Eye (tissue), 1 donor: ENCODE measurements around the gene OR2B2.
"Not testable (repeated sequence)": the region's sequence is repeated elsewhere in the genome, so short reads cannot be mapped to it uniquely, and the experiment has no call there.

Experiments used
- DNase-seq: peaks from one replicate; pipeline ENCODE4 v3.0.0-alpha.2; 2015

Gene OR2B2

DNA sequence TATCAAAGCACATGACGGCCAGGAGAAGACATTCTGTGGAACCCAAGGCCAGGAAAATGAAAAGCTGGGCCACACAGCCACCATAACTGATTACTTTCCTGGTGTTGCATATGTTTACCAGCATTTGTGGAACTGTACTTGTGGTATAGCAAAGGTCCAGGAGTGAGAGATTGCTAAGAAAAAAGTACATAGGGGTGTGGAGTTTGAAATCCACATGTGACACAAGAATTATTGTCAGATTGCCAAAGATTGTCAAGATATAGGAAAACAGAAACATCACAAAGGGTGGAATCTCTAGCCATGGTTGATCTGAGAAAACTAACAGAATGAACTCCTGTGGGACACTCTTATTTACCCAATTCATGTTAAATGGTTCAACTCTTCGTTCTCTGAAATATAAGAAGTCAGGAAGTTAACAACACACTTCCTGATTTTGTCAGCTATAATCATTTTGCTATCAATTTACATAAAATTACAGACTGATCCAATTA lies at the start of gene OR2B2:
Gene OR2B2 (minus strand): TSS at position 441 of the 491 bp plus-strand sequence. CDS start 77 bp downstream, at position 364.
- no peak for DNase-seq

DNA sequence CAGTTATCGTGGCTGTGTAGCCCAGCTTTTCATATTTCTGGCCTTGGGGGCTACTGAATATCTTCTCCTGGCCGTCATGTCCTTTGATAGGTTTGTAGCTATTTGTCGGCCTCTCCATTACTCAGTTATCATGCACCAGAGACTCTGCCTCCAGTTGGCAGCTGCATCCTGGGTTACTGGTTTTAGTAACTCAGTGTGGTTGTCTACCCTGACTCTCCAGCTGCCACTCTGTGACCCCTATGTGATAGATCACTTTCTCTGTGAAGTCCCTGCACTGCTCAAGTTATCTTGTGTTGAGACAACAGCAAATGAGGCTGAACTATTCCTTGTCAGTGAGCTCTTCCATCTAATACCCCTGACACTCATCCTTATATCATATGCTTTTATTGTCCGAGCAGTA lies 45.3 kb upstream of the OR2B2 start:
- DNase-seq = no peak

DNA sequence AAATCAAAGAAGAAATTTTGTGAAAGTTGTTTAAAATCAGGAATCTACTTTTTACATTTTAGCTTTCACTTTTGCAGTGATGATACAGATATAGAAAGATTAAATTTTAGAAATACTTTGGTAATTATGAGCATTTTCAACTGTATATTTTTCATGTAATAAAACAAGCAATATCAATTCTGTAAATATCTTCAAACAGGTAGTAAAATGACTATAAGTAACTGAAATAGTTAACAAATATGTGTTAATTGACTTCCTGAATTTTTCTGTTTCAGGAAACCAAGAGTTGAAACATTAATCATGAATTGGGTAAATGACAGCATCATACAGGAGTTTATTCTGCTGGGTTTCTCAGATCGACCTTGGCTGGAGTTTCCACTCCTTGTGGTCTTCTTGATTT lies 44.7 kb upstream of the OR2B2 start, which contains the start of gene OR2B6:
Gene OR2B6 (plus strand): TSS at position 301 of the 400 bp plus-strand sequence. CDS start 0 bp downstream, at position 301.
- DNase-seq = no peak

DNA sequence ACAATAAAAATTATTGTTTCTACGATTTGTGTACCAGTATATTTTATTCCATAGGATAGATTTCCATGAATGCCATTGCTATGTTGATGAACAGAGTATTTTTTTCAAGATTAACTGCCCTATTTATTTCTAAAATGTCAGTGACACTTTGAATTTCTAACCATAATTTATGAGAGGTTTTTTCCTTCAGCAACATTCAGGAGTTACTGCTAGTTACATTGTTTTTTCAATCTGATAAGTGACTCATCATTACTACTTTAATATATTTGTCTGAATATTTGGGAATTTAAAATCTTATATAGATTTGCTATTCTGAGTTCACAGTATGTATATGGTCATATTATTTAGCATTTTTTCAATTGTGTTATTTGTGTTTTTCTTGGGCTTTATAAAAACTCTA lies 38.8 kb upstream of the OR2B2 start:
- no peak for DNase-seq

DNA sequence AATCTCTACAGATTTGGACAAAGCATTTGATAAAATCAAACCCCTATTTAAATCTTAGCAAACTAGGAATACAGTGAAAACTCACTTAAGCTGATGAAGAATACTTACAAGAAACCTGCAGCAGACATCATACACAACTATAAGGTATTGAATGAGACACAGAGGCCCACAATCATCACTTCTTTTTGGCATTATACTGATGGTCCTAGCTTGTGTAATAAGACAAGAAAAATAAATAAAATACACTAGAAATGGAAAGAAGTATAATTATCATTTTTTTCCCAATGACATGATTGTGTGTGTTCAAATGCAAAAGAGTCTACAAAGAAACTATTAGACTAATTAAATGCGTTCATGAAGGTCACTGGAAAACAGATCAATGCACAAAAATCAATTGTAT lies 36.0 kb upstream of the OR2B2 start:
- DNase-seq = no peak

DNA sequence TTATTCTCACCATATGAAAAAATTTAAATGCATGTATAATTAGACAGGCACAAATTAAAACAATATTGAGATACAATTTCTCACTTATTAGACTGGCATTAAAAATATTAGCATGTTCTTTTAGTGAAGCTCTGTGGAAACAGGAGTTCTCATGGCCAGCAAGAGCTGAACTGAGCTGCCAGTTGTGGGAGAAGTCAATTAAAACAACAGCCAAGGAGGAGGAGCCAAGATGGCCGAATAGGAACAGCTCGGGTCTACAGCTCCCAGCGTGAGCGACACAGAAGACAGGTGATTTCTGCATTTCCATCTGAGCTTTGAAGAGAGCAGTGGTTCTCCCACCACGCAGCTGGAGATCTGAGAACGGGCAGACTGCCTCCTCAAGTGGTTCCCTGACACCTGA lies 30.9 kb upstream of the OR2B2 start:
- DNase-seq = not testable (repeated sequence)

DNA sequence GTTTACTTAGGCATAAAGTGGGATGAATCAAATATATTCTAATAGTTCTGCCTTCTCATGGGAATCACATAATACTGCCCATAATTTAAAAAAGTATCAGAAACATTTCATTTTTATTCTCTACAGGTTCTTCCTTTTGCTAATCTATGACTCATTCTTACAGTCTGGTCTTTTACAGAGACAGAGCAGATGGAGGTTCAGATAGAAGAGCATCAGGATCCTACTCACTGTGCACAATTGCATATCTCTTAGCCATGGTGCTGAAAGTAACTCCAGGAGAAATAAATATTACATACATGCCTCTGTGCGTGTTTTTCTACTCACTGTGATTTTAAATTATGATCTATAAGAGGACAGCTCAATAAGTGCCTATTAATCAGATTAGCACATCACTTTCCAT lies 28.6 kb upstream of the OR2B2 start:
- DNase-seq = no peak

DNA sequence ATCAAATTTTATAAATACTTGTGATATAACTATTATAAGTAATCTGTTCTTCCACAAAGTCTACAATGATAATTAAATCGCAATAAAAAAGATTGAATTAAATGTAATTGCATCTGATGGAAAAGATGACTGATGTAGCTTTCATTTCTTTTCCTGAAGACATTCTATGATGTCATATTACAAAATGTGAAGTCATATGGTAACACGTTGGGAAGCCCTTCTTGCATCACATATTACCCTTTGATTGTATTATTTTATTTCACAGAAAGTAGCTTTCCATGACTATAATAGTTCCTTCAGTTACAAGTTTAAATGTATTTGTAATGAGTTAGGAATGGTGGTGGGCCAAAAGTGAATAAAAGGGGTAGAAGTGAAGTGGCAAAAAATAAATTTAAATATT lies 19.0 kb upstream of the OR2B2 start:
- DNase-seq = no peak

DNA sequence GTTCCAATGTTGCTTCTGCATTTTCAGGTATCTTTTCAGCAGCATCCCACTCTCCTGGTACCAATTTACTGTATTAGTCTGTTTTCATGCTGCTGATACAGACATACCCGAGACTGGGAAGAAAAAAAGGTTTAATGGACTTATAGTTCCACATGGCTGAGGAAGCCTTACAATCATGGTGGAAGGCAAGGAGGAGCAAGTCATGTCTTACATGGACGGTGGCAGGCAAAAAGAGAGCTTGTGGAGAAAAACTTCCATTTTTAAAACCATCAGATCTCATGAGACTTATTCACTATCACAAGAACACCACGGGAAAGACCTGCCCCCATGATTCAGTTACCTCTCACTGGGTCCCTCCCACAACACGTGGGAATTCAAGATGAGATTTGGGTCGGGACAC lies 17.7 kb upstream of the OR2B2 start:
- not testable (repeated sequence) for DNase-seq

DNA sequence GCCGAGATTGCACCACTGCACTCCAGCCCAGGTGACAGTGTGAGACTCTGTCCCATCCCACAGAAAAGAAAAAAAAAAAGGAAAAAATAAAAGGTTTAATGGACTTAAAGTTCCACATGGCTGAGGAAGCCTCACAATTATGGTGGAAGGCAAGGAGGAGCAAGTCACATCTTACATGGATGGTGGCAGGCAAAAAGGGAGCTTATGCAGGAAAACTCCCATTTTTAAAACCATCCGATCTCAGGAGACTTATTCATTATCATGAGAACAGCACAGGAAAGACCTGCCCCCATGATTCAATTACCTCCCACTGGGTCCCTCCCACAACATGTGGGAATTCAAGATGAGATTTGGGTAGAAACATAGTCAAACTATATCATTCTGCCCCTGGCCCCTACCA lies 15.8 kb upstream of the OR2B2 start:
- DNase-seq = not testable (repeated sequence)

DNA sequence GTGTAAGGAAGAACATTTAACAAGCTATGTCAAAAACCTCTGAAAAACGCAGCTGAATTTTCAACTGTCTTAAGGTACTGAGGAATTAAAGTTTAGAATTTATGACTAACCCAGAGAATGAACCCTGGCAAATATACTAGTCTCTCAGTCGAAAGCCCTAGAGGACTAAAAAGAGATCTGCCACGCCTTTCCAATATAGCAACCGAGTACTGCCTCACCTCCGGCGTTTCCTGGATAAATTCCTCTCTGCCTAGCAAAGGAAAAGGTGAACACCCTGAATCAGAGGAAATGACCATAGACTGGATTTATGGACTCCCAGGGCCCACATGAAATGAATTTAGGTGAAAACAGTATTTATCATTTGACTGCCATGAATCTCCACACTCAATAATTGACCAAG lies 12.0 kb upstream of the OR2B2 start:
- DNase-seq = no peak

DNA sequence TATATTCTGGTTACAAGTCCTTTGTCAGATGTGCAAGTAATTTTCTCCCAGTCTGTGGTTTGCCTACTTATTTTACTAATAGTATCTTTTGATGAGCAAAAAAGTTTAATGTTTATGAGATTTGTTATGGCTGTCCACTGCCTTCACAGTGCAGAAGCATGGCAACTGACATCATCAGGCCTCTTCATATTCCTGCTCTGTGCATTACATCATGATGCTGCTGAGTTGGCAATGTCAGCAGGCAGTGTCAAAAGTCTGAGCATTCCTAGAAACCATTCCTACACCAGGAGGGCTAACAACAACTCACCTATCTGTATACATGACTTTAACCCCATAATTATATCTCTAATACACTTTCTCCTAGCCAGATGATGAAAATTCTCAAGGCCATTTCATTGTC lies 10.8 kb upstream of the OR2B2 start:
- no peak for DNase-seq

DNA sequence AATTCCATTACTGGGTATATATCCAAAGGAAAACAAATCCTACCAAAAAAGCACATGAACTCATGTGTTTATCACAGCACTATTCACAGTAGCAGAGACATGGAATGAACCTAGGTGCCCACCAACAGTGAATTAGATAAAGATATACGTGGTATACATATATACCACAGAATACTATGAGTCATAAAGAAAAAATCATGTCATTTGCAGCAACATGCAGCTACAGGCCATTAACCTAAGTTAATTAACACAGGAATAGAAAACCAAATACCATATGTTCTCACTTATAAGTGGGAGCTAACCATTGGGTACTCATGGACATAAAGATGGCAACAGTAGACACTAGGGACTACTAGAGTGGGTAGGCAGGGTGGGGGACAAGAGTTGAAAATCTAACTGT lies 4.2 kb downstream of the OR2B2 start:
- no peak for DNase-seq

DNA sequence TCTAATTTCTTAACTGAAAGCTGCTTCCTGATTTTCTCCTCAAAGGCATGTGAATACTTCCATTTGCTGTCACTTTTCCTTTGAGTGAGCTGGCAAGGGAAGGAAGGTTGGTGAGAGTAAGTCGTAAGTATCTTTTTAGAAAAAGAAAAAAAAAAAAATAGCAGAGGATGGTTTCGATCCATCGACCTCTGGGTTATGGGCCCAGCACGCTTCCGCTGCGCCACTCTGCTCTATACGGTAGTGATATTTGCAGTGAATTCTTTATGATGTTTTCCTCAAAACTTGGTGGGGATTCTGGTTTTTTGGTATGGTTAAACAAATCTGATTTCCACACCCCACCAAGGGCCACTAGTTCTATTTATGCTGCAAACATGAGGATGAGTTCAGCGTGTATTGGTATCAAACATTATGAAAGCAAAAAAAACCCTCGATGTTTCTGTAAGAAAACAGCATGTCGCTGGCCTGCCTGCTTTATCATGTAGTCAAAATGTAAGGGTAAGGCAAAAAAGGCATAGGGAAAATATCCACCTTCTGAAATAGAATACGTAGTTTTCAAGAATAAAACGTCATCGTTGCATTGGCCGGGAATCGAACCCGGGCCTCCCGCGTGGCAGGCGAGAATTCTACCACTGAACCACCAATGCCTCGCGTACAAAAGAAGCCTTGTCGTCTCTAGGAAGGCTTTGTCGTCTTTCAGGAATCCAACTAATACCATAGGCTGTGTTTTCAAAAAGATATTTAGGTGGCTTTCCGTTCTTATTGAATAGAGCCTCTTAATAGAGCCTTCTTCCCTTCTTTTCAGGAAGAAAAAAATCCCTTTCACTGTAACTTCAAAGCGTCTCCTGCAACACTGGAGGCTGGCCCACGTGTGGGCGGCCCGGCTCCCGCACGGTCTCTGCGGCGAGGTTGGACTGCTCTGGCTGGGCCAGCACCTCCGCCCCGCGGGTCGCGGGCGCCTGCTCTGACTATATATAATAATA lies 9.6 kb downstream of the OR2B2 start:
- DNase-seq = peak; percentile 99

DNA sequence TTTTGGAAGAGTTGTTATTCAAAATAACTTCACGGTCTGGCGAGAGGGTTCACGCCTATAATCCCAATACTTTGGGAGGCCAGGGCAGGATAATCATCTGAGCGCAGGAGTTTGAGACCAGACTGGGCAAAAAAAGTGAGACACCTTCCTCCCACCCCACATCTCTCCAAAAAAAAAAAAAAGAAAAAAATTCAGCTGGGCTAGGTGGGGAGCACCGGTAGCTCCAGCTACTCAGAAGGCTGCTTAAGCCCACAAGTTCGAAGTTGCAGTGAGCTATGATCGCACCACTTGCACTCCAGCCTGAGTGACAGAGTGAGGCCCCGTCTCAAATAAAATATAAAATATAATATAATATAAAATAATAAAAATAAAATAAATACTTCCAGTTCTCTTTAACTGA lies 10.4 kb downstream of the OR2B2 start:
- no peak for DNase-seq

DNA sequence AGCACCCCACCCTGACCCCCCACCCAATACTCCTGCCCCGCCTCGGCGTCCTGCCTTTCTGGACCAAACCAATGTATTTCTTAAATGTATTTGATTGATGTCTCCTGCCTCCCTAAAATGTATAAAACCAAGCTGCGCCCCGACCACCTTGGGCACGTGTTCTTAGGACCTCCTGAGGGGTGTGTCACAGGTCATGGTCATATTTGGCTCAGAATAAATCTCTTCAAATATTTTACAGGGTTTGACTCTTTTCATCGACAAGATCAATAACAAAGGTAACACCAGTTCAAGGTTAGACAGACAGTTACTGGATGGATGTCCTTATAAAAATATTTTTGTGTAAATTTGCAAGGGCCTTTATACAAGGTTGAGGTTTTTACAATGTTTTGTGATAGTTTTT lies 12.0 kb downstream of the OR2B2 start:
- DNase-seq = not testable (repeated sequence)

DNA sequence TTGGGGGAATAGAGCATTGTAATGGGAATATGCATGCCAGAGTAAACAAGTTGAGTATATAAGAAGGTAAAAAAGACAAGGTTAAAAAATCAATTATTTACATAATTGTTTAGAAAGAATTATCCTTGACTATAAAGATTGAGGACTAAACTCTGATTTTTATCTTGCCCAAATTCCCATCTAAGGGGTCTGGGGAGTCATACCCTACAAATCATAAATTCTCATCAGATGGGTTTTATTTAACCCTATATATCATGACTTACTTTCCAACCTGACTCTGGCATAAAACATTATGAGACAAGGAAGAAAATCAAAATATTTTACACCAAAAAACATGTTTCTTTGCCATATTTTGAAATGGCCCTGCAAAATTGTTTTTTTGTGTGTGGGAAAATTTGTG lies 12.7 kb downstream of the OR2B2 start:
- no peak for DNase-seq

DNA sequence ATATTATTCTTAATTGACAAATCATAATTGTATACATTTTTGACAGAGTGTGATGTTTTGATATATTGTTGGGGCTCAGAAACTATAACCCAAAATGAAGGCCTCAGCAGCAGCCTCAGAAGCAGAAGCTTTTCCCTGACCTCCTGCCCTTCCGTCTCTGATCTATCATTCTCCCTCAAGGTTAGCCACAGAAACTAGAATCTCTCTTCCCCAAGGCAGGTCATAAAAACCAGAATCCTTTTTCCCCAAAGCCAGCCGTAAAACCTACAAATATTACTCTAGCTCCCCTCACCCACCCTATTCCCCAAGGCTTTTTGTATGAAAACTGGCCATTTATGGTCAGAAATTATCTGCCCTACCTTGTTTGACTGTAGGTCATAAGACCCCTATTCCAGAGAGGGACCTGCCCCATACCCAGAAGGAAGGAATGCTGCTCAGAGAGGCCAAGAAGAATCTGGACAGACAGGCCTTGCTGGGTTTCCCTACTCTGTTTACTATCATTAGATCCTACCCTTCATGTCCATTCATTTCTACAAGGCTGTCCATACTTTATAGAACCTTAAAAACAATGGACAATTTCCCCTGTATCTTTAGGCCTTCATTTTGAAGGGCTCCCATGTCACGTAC lies 14.5 kb downstream of the OR2B2 start:
- DNase-seq = no peak

DNA sequence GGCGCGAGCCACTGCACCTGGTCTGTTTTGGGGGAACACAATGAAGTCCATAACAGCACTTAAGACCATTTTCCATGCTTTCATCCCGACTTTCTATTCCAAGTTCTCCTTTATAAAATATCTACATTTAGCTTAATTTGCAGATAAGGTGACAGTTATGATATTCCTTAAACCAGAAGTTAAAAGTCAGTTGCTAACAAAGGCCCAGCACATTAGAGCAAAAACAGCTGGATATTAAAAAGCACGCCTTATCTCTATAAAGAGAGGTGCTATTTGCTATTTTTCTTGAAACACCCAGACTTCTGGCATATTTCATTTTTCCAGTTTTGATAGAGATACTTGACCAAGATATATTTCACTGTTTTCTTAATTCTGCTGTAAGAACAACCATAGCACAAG lies 15.8 kb downstream of the OR2B2 start:
- DNase-seq = no peak

DNA sequence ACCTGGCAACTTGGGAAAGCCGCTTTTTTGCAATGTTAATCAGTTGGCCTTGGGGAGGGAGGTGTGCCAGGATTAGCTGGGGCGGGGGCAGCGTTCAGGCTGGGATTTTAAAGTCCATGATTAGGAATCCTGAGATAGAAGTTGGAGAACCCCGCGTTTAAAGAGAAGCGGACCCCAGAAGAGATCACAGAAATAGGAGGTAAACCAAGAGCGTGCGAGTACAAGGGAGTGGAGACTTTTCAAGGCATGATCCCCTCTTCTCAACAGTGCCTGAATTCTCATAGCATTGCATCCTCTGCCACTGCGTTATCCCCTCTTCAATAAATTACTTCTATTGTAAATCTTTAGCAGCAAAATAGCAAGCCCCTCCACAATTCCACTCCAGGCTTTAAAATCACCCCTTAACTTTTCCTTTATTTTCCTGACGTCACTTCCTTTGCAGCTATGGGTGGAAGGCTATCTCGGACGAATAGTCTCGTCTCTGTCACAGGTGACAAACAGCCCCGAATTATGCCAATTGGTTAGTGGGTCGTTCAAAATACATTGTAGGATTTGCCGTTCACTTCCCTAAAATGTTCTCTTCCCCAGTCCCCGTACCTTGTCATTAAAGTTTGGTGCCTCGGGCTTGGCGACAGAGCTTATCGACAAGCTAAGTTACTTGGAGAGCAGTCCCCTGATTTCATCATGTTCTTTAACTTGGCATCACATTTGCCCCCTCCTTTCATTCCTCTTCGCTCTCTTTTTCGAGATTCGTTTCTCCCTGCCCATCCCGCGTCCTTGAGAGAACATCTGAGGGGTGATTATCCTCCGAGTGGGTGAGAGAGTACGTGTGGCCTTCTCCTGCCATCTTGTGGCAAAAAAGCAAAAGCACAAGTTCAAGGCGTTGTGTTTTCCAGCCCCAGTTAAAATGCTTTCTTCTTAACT lies 17.1 kb downstream of the OR2B2 start:
- DNase-seq = peak; percentile 95

DNA sequence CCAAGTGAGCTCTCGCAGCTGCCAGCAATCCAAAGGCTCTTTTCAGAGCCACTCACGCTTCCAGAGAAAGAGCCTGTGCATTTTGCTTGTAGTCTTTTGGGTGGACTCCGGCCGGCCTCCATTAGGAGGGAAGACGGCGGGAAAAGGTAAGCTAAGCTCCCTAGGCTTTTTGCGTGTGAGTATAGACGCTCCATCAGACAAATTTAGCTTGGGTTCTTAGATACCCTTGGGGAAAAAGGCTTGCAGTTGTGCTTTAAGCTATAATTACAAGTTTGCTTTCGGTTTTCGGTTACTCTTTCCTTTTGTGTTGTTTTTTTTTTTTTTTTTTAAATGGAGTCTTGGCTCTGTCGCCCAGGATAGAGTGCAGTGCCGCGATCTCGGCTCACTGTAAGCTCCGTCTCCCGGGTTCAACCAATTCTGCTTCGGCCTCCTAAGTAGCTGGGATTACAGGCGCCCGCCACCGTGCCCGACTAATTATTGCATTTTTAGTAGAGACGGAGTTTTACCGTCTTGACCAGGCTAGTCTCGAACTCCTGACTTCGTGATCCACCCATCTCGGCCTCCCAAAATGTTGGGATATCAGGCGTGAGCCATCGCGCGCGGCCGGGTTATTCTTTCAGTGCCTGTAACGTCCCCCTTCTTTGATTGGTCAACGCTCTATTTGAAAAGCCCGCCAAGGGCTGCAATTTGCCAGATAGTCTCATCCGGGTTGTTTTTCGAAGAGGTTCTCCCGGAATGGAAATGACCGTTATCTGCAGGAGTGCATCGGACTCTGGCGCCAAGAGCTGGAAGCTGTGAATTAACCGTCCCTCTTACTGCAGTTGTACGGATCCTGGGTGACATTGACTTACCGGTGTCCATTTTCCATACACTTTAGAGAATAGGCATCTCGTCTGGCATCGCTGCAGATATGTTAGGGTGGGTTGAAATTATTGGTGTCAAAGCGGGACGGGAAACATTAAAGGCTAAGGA lies 18.1 kb downstream of the OR2B2 start:
- peak; percentile 99 for DNase-seq
